ENCODE measurements around the gene WDR19.
"Not testable (repeated sequence)": the region's sequence is repeated elsewhere in the genome, so short reads cannot be mapped to it uniquely, and the experiment has no call there.

Gene WDR19

DNA sequence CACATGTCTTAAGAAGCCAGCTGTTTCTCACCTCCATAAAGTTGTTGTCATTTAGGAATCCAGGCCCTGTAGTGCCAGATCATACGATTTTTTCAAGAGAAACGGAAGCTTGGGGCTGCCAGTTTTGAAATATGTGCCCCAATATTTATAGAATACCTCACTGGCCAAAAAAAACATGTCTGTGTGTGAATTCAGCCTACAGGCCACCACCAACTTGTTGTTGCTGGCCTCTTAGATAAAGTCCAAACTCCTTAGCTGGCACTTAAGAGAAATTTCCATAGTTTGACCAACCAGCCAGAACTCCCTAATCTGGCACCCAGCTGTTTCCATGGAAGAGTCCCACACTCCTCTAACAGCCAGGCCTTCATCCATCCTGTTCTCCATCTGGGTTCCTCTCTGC, 74.1 kb downstream of the WDR19 start:
- no peak overlapping the region for H3K9ac ChIP-seq (ENCODE audit: low read depth in 1 of 2, low read length in 2 of 2)
- H3K4me3 ChIP-seq (ENCODE audit: low read depth in 1 of 2, low read length in 2 of 2), result no peak overlapping the region
- H3K4me1 ChIP-seq (ENCODE audit: control insufficient read depth in 1 of 2, insufficient read depth in 2 of 2, low read length in 2 of 2), result no peaks in the 10 kb centered on the region
- H3K9me3 ChIP-seq (ENCODE audit: control insufficient read depth in 1 of 2, low read length in 2 of 2), result no peaks in the 10 kb centered on the region
- H3K27ac ChIP-seq (ENCODE audit: low read depth, low read length), result no peak overlapping the region
- no peaks in the 10 kb centered on the region for H3K27me3 ChIP-seq (ENCODE audit: control insufficient read depth in 1 of 2, insufficient read depth in 2 of 2, low read length in 2 of 2)
- no peaks in the 10 kb centered on the region for H3K36me3 ChIP-seq (ENCODE audit: control insufficient read depth in 1 of 2, insufficient read depth in 2 of 2, low read length in 2 of 2)

DNA sequence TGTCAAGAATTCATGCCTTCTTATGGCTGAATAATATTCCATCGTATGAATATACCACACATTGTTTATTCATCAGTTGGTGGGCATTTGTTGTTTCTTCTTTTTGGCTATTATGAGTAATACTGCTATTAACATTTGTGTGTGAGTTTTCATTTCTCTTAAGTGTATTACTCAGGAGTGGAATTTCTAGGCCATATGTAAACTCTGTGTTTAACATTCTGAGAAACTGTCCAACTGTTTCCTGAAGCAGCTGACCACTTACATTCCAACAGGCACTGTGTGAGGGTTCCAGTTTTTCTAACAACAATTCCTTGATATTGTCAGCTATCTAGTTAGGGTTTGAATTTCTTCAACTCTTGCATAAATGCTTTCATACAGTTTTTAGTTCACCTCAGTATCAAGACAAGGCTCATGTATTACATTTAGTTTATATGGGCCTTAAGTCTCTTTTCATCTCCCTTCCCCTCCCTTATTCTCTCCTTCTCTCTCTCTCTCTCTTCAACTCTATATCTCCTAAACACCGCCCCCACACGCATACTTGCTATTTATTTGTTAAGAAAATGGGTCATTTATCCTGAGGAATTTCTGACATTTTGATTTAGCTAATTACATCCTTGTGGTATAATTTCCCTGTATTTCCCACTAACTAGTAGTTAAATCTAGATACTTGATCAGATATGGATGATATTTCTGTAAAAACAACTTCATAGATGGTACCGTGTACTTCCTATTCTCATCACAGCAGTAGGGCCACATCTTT, 77.4 kb downstream of the WDR19 start:
- no peaks in the 10 kb centered on the region for H3K36me3 ChIP-seq (ENCODE audit: control insufficient read depth in 1 of 2, insufficient read depth in 2 of 2, low read length in 2 of 2)
- no peak overlapping the region for H3K9ac ChIP-seq (ENCODE audit: low read depth in 1 of 2, low read length in 2 of 2)
- no peaks in the 10 kb centered on the region for H3K9me3 ChIP-seq (ENCODE audit: control insufficient read depth in 1 of 2, low read length in 2 of 2)
- H3K27ac ChIP-seq (ENCODE audit: low read depth, low read length), result no peak overlapping the region
- no peaks in the 10 kb centered on the region for H3K4me1 ChIP-seq (ENCODE audit: control insufficient read depth in 1 of 2, insufficient read depth in 2 of 2, low read length in 2 of 2)
- no peak overlapping the region for H3K4me3 ChIP-seq (ENCODE audit: low read depth in 1 of 2, low read length in 2 of 2)
- no peaks in the 10 kb centered on the region for H3K27me3 ChIP-seq (ENCODE audit: control insufficient read depth in 1 of 2, insufficient read depth in 2 of 2, low read length in 2 of 2)

DNA sequence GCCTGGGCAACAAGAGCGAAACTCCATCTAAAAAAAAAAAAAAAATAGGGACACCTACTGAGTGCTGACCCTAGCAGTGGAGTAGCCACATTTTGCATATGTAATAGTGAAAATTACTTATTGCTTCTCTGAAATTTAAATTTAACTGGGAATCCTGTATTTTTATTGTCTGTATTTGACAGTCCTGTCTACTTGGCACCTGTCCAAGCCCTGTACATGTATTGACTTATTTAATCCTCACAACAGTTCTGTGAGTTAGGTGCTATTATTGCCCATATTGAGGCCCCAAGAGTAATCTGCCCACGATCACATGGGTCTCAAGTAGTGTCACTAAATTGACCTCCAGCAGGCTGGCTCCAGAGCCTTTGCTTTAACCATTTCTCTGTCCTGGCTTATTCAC, 81.6 kb downstream of the WDR19 start:
- H3K4me3 ChIP-seq (ENCODE audit: low read depth in 1 of 2, low read length in 2 of 2), result no peak overlapping the region
- H3K9ac ChIP-seq (ENCODE audit: low read depth in 1 of 2, low read length in 2 of 2), result no peak overlapping the region
- no peaks in the 10 kb centered on the region for H3K9me3 ChIP-seq (ENCODE audit: control insufficient read depth in 1 of 2, low read length in 2 of 2)
- H3K4me1 ChIP-seq (ENCODE audit: control insufficient read depth in 1 of 2, insufficient read depth in 2 of 2, low read length in 2 of 2), result no peaks in the 10 kb centered on the region
- no peaks in the 10 kb centered on the region for H3K27me3 ChIP-seq (ENCODE audit: control insufficient read depth in 1 of 2, insufficient read depth in 2 of 2, low read length in 2 of 2)
- no peak overlapping the region for H3K27ac ChIP-seq (ENCODE audit: low read depth, low read length)
- no peaks in the 10 kb centered on the region for H3K36me3 ChIP-seq (ENCODE audit: control insufficient read depth in 1 of 2, insufficient read depth in 2 of 2, low read length in 2 of 2)

DNA sequence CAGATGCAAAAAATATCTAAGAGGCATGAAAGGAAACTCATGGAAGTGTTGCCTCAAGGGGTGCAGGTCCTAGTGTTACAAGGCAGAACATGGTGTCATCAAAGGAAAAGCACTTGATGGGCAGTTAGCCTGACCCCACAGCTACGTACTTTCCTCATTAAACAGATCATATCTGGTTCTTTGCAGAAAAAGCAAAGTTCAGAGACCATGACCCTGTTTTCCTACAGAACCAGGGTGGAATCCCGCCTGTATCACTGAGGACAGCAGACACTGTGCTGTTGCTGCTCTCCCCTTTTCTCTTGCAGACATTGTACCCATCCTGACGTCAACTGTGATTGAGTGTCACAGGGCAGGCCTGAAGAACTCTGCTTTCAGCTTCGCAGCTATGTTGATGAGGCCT, 92.2 kb downstream of the WDR19 start:
- Histone ChIP-seq H3K36me3 (ENCODE audit: control insufficient read depth in 1 of 2, insufficient read depth in 2 of 2, low read length in 2 of 2) (peaks cover 4 to 16% of the 10 kb centered on the region in 2 donors), H3K4me3 (ENCODE audit: low read depth in 1 of 2, low read length in 2 of 2) (no peak overlapping the region), H3K27me3 (ENCODE audit: control insufficient read depth in 1 of 2, insufficient read depth in 2 of 2, low read length in 2 of 2) (no peaks in the 10 kb centered on the region), H3K9me3 (ENCODE audit: control insufficient read depth in 1 of 2, low read length in 2 of 2) (no peaks in the 10 kb centered on the region), H3K9ac (ENCODE audit: low read depth in 1 of 2, low read length in 2 of 2) (no peak overlapping the region), H3K27ac (ENCODE audit: low read depth, low read length) (no peak overlapping the region), H3K4me1 (ENCODE audit: control insufficient read depth in 1 of 2, insufficient read depth in 2 of 2, low read length in 2 of 2) (no peaks in the 10 kb centered on the region)

DNA sequence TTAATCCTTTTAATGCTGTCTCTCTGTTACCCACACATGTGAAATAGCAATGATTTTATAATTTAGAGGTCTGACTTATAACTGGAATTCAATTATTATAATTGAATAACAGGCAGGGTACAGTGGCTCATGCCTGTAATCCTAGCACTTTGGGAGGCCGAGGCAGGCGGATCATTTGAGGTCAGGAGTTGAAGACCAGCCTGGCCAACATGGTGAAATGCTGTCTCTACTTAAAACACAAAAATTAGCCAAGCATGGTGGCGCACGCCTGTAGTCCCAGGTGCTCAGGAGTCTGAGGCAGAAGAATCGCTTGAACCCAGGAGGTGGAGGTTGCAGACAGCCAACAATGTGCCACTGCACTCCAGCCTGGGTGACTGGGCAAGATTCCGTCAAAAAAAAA, 95.3 kb downstream of the WDR19 start:
- H3K9ac ChIP-seq (ENCODE audit: low read depth in 1 of 2, low read length in 2 of 2); H3K4me1 ChIP-seq (ENCODE audit: control insufficient read depth in 1 of 2, insufficient read depth in 2 of 2, low read length in 2 of 2); H3K27ac ChIP-seq (ENCODE audit: low read depth, low read length); H3K9me3 ChIP-seq (ENCODE audit: control insufficient read depth in 1 of 2, low read length in 2 of 2); H3K4me3 ChIP-seq (ENCODE audit: low read depth in 1 of 2, low read length in 2 of 2); H3K27me3 ChIP-seq (ENCODE audit: control insufficient read depth in 1 of 2, insufficient read depth in 2 of 2, low read length in 2 of 2): not testable (repeated sequence)
- H3K36me3 ChIP-seq (ENCODE audit: control insufficient read depth in 1 of 2, insufficient read depth in 2 of 2, low read length in 2 of 2), result peaks cover 4 to 16% of the 10 kb centered on the region in 2 donors

DNA sequence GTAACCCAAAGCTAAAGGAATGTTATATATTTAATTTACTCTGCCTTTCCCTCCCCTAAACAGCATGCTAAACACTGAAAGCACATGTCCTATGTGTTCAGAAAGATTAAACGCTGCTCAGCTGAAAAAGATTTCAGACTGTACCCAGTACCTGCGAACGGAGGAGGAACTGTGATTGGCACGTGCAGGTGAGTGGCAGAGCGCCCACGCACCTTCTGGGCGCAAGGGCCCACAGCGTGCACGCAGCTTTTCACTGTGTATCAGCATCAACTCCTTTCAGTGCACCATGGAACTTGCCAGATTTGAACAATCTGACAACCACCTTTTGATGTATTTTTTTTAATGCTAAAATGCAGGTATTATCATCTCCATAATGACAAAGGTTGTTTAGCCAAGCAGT, 96.1 kb downstream of the WDR19 start:
- H3K36me3 ChIP-seq (ENCODE audit: control insufficient read depth in 1 of 2, insufficient read depth in 2 of 2, low read length in 2 of 2), result peaks cover 4 to 9% of the 10 kb centered on the region in 2 donors

DNA sequence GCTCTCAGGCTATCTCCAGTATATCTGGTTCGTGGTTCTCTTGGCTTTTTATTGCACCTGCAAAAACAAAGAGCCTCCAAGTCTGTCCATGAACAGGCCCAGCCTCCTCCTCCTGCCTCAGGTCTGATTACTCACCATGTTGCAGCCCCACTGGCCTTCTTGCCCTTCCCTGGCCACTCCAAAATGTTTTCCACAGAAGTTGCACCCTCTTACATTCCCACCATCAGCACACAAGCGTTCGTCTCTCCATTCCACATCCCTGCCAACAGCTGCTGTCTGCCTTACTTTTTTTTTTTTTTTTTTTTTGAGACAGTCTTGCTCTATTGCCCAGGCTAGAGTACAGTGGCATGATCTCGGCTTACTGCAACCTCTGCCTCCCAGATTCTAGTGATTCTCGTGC, 97.1 kb downstream of the WDR19 start:
- Histone ChIP-seq H3K4me3 (ENCODE audit: low read depth in 1 of 2, low read length in 2 of 2) (no peak overlapping the region), H3K36me3 (ENCODE audit: control insufficient read depth in 1 of 2, insufficient read depth in 2 of 2, low read length in 2 of 2) (peaks cover 4 to 7% of the 10 kb centered on the region in 2 donors), H3K9ac (ENCODE audit: low read depth in 1 of 2, low read length in 2 of 2) (no peak overlapping the region), H3K27me3 (ENCODE audit: control insufficient read depth in 1 of 2, insufficient read depth in 2 of 2, low read length in 2 of 2) (no peaks in the 10 kb centered on the region), H3K4me1 (ENCODE audit: control insufficient read depth in 1 of 2, insufficient read depth in 2 of 2, low read length in 2 of 2) (no peaks in the 10 kb centered on the region), H3K9me3 (ENCODE audit: control insufficient read depth in 1 of 2, low read length in 2 of 2) (no peaks in the 10 kb centered on the region), H3K27ac (ENCODE audit: low read depth, low read length) (no peak overlapping the region)

More for the DNA sequence above, 96.1 kb downstream of the WDR19 start:
- no peak overlapping the region for H3K4me3 ChIP-seq (ENCODE audit: low read depth in 1 of 2, low read length in 2 of 2)
- no peaks in the 10 kb centered on the region for H3K9me3 ChIP-seq (ENCODE audit: control insufficient read depth in 1 of 2, low read length in 2 of 2)
- H3K4me1 ChIP-seq (ENCODE audit: control insufficient read depth in 1 of 2, insufficient read depth in 2 of 2, low read length in 2 of 2), result no peaks in the 10 kb centered on the region
- H3K9ac ChIP-seq (ENCODE audit: low read depth in 1 of 2, low read length in 2 of 2), result no peak overlapping the region
- no peaks in the 10 kb centered on the region for H3K27me3 ChIP-seq (ENCODE audit: control insufficient read depth in 1 of 2, insufficient read depth in 2 of 2, low read length in 2 of 2)
- no peak overlapping the region for H3K27ac ChIP-seq (ENCODE audit: low read depth, low read length)

DNA sequence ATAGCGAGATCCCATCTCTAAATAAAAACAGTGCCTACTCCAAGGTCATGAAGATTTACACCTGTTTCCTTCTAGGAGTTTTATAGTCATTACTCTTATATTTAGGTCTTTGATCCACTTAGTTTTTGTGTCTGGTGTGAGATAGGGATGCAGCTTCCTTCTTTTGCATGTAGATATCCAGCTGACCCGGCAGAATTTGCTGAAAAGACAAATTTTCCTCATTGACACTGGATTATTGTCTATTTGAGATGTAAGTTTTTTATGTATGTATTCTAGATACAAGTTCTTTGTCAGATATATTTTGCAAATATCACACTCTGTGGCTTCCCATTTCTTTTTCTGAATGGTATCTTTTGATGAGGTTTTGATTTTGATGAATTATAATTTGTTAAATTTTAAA, 98.4 kb downstream of the WDR19 start:
- Histone ChIP-seq H3K27ac (ENCODE audit: low read depth, low read length) (no peak overlapping the region), H3K4me3 (ENCODE audit: low read depth in 1 of 2, low read length in 2 of 2) (no peak overlapping the region), H3K9me3 (ENCODE audit: control insufficient read depth in 1 of 2, low read length in 2 of 2) (no peaks in the 10 kb centered on the region), H3K4me1 (ENCODE audit: control insufficient read depth in 1 of 2, insufficient read depth in 2 of 2, low read length in 2 of 2) (no peaks in the 10 kb centered on the region), H3K27me3 (ENCODE audit: control insufficient read depth in 1 of 2, insufficient read depth in 2 of 2, low read length in 2 of 2) (no peaks in the 10 kb centered on the region), H3K9ac (ENCODE audit: low read depth in 1 of 2, low read length in 2 of 2) (no peak overlapping the region), H3K36me3 (ENCODE audit: control insufficient read depth in 1 of 2, insufficient read depth in 2 of 2, low read length in 2 of 2) (peaks cover 4 to 5% of the 10 kb centered on the region in 2 donors)

DNA sequence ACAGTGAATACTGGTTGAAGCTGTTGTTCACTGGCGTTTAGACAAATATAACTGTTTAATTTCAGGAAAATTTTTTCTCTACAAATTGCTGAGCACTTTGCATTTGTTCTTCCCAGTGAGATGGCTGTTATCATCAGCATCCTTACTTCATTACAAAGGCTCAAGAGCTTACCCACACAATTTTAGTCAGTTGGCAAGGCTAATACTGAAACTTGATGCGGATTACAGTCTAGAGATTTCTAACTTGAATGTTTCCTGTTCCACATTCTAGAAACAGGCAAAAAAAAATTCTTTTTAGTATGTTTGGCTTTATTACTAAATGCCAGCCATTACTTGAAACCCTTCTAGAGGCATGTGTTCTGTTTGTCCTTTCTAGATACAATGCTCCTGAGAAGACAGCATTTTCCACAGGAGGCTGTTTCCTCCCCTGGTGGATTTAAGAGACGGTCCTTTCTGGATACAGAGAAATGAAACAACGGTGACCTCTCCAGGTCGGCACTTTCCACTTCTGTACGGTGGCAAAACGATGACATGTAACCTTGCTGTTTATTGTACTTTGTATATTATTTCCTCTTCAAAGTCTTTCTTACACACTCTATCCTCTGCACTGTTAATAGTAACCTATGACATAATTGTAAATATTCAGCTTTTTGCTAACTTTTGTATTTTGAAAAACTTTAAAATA, 102.9 kb downstream of the WDR19 start:
- Histone ChIP-seq H3K9ac (ENCODE audit: low read depth in 1 of 2, low read length in 2 of 2) (no peak overlapping the region), H3K27me3 (ENCODE audit: control insufficient read depth in 1 of 2, insufficient read depth in 2 of 2, low read length in 2 of 2) (no peaks in the 10 kb centered on the region), H3K27ac (ENCODE audit: low read depth, low read length) (no peak overlapping the region), H3K9me3 (ENCODE audit: control insufficient read depth in 1 of 2, low read length in 2 of 2) (no peaks in the 10 kb centered on the region), H3K36me3 (ENCODE audit: control insufficient read depth in 1 of 2, insufficient read depth in 2 of 2, low read length in 2 of 2) (peaks cover 25 to 42% of the 10 kb centered on the region in 2 donors), H3K4me1 (ENCODE audit: control insufficient read depth in 1 of 2, insufficient read depth in 2 of 2, low read length in 2 of 2) (no peaks in the 10 kb centered on the region), H3K4me3 (ENCODE audit: low read depth in 1 of 2, low read length in 2 of 2) (no peak overlapping the region)

DNA sequence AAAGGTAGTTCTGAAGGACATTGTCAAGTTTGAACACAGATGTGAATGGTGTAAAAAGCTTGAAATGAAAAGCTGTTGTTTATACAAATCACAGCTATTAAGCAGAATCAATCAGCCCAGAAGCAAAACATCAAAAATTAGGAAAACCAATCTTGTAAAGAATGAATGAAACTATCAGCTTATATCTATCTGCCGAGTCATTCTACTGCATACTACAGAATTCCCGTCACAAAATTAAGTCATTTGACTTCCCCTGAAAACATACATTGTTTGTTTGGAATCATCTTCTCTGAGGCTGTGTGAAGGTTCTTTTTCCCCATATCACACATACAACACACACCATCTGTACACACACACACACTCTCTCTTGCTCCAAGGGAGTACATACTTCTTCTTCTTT, 103.5 kb downstream of the WDR19 start:
- Histone ChIP-seq H3K4me3 (ENCODE audit: low read depth in 1 of 2, low read length in 2 of 2) (no peak overlapping the region), H3K27ac (ENCODE audit: low read depth, low read length) (no peak overlapping the region), H3K27me3 (ENCODE audit: control insufficient read depth in 1 of 2, insufficient read depth in 2 of 2, low read length in 2 of 2) (no peaks in the 10 kb centered on the region), H3K36me3 (ENCODE audit: control insufficient read depth in 1 of 2, insufficient read depth in 2 of 2, low read length in 2 of 2) (peaks cover 25 to 47% of the 10 kb centered on the region in 2 donors), H3K9me3 (ENCODE audit: control insufficient read depth in 1 of 2, low read length in 2 of 2) (no peaks in the 10 kb centered on the region), H3K4me1 (ENCODE audit: control insufficient read depth in 1 of 2, insufficient read depth in 2 of 2, low read length in 2 of 2) (no peaks in the 10 kb centered on the region), H3K9ac (ENCODE audit: low read depth in 1 of 2, low read length in 2 of 2) (no peak overlapping the region)
